ENCODE results near the gene CCNL1. TPM values are rescaled to one million over a fixed set of nuclear protein-coding genes. Genes with fewer than 3 reads are reported as not detected.
A peak's percentile ranks its signal among the peaks of the same experiment; 100 is the strongest.

CCNL1 gene
- total and polyA plus RNA-seq, 2 donors (not counting 3 experiments of a cell fraction or from before 2014, with no cell fraction given) = 119 to 137 TPM

- FAIRE-seq = no peak
- peaks cover 27% of the 10 kb centered on the region for H4K20me1 ChIP-seq (replicated peaks; ENCODE audit: control insufficient read depth, extremely low read depth, insufficient read depth, low read length)
- H3K4me1 ChIP-seq (ENCODE audit: control insufficient read depth, extremely low read depth, insufficient read depth, low read length) = peaks cover 52% of the 10 kb centered on the region
- no peaks in the 10 kb centered on the region for H3K9me1 ChIP-seq (replicated peaks; ENCODE audit: control insufficient read depth, extremely low read depth, insufficient read depth, low read length)
- CTCF ChIA-PET = interaction anchor here (1.2 to 3.3 kb wide), 3 partner anchors 20 to 48 kb away, joined by 3 to 18 read pairs (median 6); no protein-coding TSS in a partner anchor
- peak overlapping the region in 2 of 3 experiments; percentile 17 to 97 for H3K4me3 ChIP-seq (replicated peaks in 1 of 3; ENCODE audit: insufficient read depth in 1 of 3, low read depth in 1 of 3, low read length in 3 of 3)
- no peak overlapping the region for H3K27ac ChIP-seq (ENCODE audit: insufficient read depth, low read depth, low read length)
- no peaks in the 10 kb centered on the region for H3K27me3 ChIP-seq (ENCODE audit: control insufficient read depth in 2 of 2, insufficient read depth in 2 of 2, low read length in 2 of 2)
- dilution Hi-C loops (cut with MboI; ENCODE audit: extremely low pct_ligation_motif_present, low sequenced_read_pairs) (no loop called here), intact Hi-C loops (cut with micrococcal nuclease) (no loop called here)
- H3K9ac ChIP-seq (replicated peaks; ENCODE audit: extremely low read depth, insufficient read depth, low read length) = peak overlapping the region; percentile 4
- H2AFZ ChIP-seq (ENCODE audit: low read depth, low read length) = no peak overlapping the region
- TF ChIP-seq JUN (IDR thresholded peaks at IDR 0.05; ENCODE audit: borderline replicate concordance, insufficient read depth, insufficient read length, low read depth) (no peak), MAX (IDR thresholded peaks at IDR 0.05; ENCODE audit: insufficient read depth, insufficient read length) (no peak), CTCF (IDR thresholded peaks at IDR 0.05; ENCODE audit: extremely low read depth in 1 of 2, insufficient read depth in 1 of 2, low read depth in 1 of 2, low read length in 2 of 2) (no peak), FOS (IDR thresholded peaks at IDR 0.05; ENCODE audit: borderline replicate concordance, insufficient read depth, low read length) (no peak), EZH2 (IDR thresholded peaks at IDR 0.05; ENCODE audit: borderline replicate concordance, low read depth, low read length, severe bottlenecking) (no peak), GATA2 (IDR thresholded peaks at IDR 0.05; ENCODE audit: insufficient read depth, insufficient read length, low read depth, low read length) (no peak), POLR2AphosphoS5 (IDR thresholded peaks at IDR 0.05; ENCODE audit: insufficient read depth, low read depth, low read length) (no peak), MYC (IDR thresholded peaks at IDR 0.05; ENCODE audit: low read depth, low read length) (no peak), POLR2A (IDR thresholded peaks at IDR 0.05; ENCODE audit: low read depth, low read length) (no peak)
- POLR2A ChIA-PET = interaction anchor here (0.5 to 1.3 kb wide), 2 partner anchors 8 to 18 kb away, joined by 5 to 6 read pairs; no protein-coding TSS in a partner anchor
- peak overlapping the region; percentile 95 for H3K4me2 ChIP-seq (ENCODE audit: insufficient read depth, low read length)
- no peaks in the 10 kb centered on the region for H3K9me3 ChIP-seq (replicated peaks; ENCODE audit: control insufficient read depth, insufficient read depth, low read length)
- peaks cover 7 to 42% of the 10 kb centered on the region in 2 experiments for H3K36me3 ChIP-seq (ENCODE audit: control insufficient read depth in 2 of 2, extremely low read depth in 1 of 2, insufficient read depth in 2 of 2, low read length in 2 of 2)
- BruUV-seq (replicated peaks) = no TSS peak
- peaks cover 75% of the 10 kb centered on the region for H3K79me2 ChIP-seq (ENCODE audit: control insufficient read depth, insufficient read depth, low read length)
- DNase-seq (ENCODE audit: low read depth, low spot score) = no peak
These were observed 2.9 kb downstream of the CCNL1 start for GRCh38 chr3:157156837-157157635.

Measured in endothelial cell of umbilical vein (primary cell).